Breast epithelium (tissue), 3 donors: ENCODE results near the gene LRRC4B.
"Not testable (repeated sequence)": the region's sequence is repeated elsewhere in the genome, so short reads cannot be mapped to it uniquely, and the experiment has no call there.

Experiments used
- POLR2A ChIP-seq: fragments of 450-650 bp; IDR thresholded peaks from one replicate; pipeline ENCODE4 v1.6.1; 2016; ENCODE audit warnings: antibody characterized with exemption, mild to moderate bottlenecking, moderate library complexity
- POLR2AphosphoS5 ChIP-seq, 3 donors: sonication (generic); formaldehyde crosslinking; IDR thresholded peaks; one replicate each; pipeline ENCODE4 v1.6.1; 2017; ENCODE audit warnings: antibody characterized with exemption in 3 of 3
- TF ChIP-seq, protein P1 (sequence below), 3 donors: fragments of 450-650 bp; IDR thresholded peaks; one replicate each; pipeline ENCODE4 v1.5.1; 2016 to 2017; ENCODE audit warnings: antibody characterized with exemption in 3 of 3, mild to moderate bottlenecking in 3 of 3, moderate library complexity in 3 of 3

DNA sequence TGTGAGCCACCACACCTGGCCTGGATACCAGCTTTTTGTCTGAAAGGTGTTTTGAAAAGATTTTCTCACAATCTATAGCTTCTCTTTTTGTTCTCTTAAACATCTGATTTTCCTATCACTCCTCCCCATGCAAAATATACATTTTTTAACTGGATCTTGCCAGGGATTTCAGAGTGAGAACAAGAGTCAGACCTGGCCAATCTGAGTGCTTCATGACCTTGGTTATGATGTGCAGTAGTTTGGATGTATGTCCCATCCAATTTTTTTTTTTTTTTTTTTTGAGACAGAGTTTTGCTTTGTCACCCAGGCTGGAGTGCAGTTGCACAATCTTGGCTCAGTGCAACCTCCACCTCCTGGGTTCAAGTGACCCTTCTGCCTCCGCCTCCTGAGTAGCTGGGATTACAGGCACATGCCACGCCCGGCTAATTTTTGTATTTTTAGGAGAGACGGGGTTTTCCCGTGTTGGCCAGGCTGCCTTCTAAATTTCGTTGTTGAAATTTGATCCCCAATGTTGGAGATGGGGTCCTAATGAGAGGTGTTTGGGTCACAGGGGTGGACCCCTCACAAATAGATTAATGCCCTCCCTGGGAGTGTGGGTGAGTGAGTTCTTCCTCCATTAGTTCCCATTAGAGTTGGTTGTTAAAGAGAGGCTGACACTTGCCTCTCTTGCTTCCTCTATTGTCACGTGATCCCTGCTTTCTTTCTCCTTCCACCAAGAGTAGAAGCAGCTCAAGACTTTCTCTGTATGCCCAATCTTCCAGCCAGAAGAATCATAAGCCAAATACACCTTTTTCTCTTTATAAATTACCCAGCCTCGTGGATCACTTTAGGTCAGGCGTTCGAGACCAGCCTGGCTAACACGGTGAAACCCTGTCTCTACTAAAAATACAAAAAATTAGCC is 44.5 kb upstream of the LRRC4B start:
- TF ChIP-seq, protein P1, sequence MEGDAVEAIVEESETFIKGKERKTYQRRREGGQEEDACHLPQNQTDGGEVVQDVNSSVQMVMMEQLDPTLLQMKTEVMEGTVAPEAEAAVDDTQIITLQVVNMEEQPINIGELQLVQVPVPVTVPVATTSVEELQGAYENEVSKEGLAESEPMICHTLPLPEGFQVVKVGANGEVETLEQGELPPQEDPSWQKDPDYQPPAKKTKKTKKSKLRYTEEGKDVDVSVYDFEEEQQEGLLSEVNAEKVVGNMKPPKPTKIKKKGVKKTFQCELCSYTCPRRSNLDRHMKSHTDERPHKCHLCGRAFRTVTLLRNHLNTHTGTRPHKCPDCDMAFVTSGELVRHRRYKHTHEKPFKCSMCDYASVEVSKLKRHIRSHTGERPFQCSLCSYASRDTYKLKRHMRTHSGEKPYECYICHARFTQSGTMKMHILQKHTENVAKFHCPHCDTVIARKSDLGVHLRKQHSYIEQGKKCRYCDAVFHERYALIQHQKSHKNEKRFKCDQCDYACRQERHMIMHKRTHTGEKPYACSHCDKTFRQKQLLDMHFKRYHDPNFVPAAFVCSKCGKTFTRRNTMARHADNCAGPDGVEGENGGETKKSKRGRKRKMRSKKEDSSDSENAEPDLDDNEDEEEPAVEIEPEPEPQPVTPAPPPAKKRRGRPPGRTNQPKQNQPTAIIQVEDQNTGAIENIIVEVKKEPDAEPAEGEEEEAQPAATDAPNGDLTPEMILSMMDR (IDR thresholded peaks at IDR 0.05) = not testable (repeated sequence)
- not testable (repeated sequence) for TF ChIP-seq POLR2AphosphoS5 (IDR thresholded peaks at IDR 0.05); POLR2A
